Measurements from ENCODE around the gene KIF19. TPM values are rescaled to one million over a fixed set of nuclear protein-coding genes. Genes with fewer than 3 reads are reported as not detected.

Gene KIF19
- total and polyA plus RNA-seq, 11 donors = 0.12 to 3.0 (median 0.19) TPM; not detected in 2

DNA sequence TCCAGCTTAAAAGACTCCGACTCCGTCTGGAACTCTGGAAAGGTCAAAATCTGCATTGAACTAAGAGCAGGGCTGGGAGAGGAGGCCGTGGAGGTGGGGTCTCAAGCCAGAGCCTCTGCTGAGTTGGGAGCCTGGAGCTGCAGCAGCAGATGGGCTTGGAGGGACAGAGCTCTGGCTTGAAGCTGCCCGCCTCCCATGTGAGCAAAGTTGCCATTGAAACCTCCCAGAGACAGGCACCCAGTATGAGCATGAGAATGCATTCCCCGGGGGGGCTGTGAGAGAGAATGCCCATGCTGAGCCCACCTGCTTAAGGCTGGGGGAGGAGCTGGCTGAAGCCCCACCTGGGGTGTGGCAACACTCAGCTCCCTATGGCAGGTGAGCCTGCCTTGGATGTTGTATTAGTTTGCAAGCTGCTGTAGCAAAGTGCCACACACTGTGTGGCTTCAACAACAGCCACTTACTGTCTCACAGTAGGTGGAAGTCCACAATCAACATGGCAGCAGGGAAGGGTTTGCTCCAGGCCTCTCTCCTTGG, 9.6 kb downstream of the KIF19 start:
- DNase-seq (no peak), ATAC-seq (no peak)
- no peak overlapping the region for H3K27ac ChIP-seq
- H3K27me3 ChIP-seq = peaks cover 0 to 5% (median 0%) of the 10 kb centered on the region in 9 donors
- TF ChIP-seq, protein P1, sequence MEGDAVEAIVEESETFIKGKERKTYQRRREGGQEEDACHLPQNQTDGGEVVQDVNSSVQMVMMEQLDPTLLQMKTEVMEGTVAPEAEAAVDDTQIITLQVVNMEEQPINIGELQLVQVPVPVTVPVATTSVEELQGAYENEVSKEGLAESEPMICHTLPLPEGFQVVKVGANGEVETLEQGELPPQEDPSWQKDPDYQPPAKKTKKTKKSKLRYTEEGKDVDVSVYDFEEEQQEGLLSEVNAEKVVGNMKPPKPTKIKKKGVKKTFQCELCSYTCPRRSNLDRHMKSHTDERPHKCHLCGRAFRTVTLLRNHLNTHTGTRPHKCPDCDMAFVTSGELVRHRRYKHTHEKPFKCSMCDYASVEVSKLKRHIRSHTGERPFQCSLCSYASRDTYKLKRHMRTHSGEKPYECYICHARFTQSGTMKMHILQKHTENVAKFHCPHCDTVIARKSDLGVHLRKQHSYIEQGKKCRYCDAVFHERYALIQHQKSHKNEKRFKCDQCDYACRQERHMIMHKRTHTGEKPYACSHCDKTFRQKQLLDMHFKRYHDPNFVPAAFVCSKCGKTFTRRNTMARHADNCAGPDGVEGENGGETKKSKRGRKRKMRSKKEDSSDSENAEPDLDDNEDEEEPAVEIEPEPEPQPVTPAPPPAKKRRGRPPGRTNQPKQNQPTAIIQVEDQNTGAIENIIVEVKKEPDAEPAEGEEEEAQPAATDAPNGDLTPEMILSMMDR (IDR thresholded peaks at IDR 0.05) = no peak
- TF ChIP-seq POLR2A (IDR thresholded peaks at IDR 0.05) = no peak
- peaks cover 0 to 4% (median 0%) of the 10 kb centered on the region in 12 donors for H3K9me3 ChIP-seq
- peaks cover 0 to 4% (median 0%) of the 10 kb centered on the region in 12 donors for H3K4me1 ChIP-seq
- intact Hi-C loops (cut with DNase I) = no loop called here
- no peak overlapping the region for H3K4me3 ChIP-seq
- 84 to 91% (median 88%) methylated on average over 5 of the region's 5 CpGs for WGBS, 4 donors
- no peaks in the 10 kb centered on the region for H3K36me3 ChIP-seq

- intact Hi-C loops (cut with DNase I) = no loop called here
- peaks cover 0 to 5% (median 0%) of the 10 kb centered on the region in 9 donors for H3K27me3 ChIP-seq
Measured at GRCh38 chr17:74336307-74336706, 10.3 kb downstream of the KIF19 start.

DNA sequence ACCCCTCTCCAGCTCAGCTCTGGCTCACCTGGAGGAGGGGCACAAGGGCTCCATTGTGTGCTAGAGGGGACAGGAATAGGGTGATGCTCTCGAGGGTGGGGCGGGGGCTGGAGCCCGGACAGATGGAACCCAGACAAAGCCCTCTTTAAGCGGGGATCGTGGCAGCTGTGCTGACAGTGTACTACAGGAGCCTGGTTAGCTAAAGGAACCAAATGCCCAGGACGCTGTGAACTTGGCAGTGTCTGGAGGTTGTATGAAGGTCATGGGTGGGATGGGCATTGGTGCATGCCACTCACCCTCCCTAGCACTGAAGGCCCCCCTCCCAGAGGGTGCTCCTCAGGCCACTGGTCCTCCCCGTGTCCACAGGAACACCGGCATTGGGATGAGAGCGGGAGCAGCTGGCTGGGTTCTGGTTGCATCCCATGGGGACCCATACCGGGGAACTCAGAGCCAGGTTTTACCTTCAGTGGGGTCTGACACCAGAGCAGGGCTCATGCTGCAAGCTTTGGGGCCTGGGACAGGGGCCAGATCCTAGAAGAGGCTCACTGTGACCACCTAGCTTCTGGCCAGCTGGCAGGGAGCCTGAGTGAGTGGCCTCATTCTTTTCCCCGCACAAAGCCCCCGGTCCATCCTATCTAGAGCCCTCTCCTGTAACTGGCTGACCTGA, 11.9 kb downstream of the KIF19 start:
- H3K9me3 ChIP-seq = peaks cover 0 to 4% (median 0%) of the 10 kb centered on the region in 12 donors
- no peaks in the 10 kb centered on the region for H3K36me3 ChIP-seq
- peaks cover 0 to 4% (median 0%) of the 10 kb centered on the region in 12 donors for H3K4me1 ChIP-seq
- ATAC-seq (peak in 1 of 4 donors; percentile 21), DNase-seq (no peak)
- TF ChIP-seq, protein P1 (IDR thresholded peaks at IDR 0.05) = no peak
- no peak for TF ChIP-seq POLR2A (IDR thresholded peaks at IDR 0.05)
- WGBS, 4 donors = 61 to 70% (median 67%) methylated on average over 12 of the region's 12 CpGs
- H3K27ac ChIP-seq = no peak overlapping the region
- no peak overlapping the region for H3K4me3 ChIP-seq
- peaks cover 0 to 8% (median 0%) of the 10 kb centered on the region in 9 donors for H3K27me3 ChIP-seq
- intact Hi-C loops (cut with DNase I) = no loop called here

More at GRCh38 chr17:74336307-74336706, 10.3 kb downstream of the KIF19 start:
- no peak overlapping the region for H3K4me3 ChIP-seq
- peaks cover 0 to 4% (median 0%) of the 10 kb centered on the region in 12 donors for H3K9me3 ChIP-seq
- peaks cover 0 to 4% (median 0%) of the 10 kb centered on the region in 12 donors for H3K4me1 ChIP-seq
- no peaks in the 10 kb centered on the region for H3K36me3 ChIP-seq
- WGBS, 4 donors = 77 to 81% (median 79%) methylated on average over 7 of the region's 7 CpGs
- no peak overlapping the region for H3K27ac ChIP-seq
- no peak for ATAC-seq
- TF ChIP-seq, protein P1 (IDR thresholded peaks at IDR 0.05) = no peak
- no peak for TF ChIP-seq POLR2A (IDR thresholded peaks at IDR 0.05)
- DNase-seq = no peak

- intact Hi-C loops (cut with DNase I) = no loop called here
- DNase-seq (no peak), ATAC-seq (no peak)
- no peaks in the 10 kb centered on the region for H3K9me3 ChIP-seq
- no peaks in the 10 kb centered on the region for H3K36me3 ChIP-seq
- 85 to 91% (median 89%) methylated on average over 14 to 19 of the region's 19 CpGs for WGBS, 4 donors
- TF ChIP-seq, protein P1 (IDR thresholded peaks at IDR 0.05) = no peak
- no peak for TF ChIP-seq POLR2A (IDR thresholded peaks at IDR 0.05)
- H3K4me1 ChIP-seq = peaks cover 0 to 4% (median 0%) of the 10 kb centered on the region in 12 donors
- H3K4me3 ChIP-seq = no peak overlapping the region
- H3K27me3 ChIP-seq = peaks cover 0 to 12% (median 0%) of the 10 kb centered on the region in 9 donors
- no peak overlapping the region for H3K27ac ChIP-seq
Measured at GRCh38 chr17:74339537-74340195, 13.6 kb downstream of the KIF19 start.

Measured in heart left ventricle (tissue), 16 donors.